HUES6 (cell line): ENCODE measurements around the gene AKT3.

Experiments
- H3K27ac ChIP-seq: 2 replicates; pipeline ENCODE4 v1.7.0; 2013; ENCODE audit warnings: low read depth, mild to moderate bottlenecking, low read length, inconsistent platforms
- H3K27me3 ChIP-seq: 2 replicates; pipeline ENCODE4 v1.6.1; 2013; ENCODE audit warnings: low read length; ENCODE audit not compliant: control insufficient read depth, insufficient read depth
- H3K36me3 ChIP-seq: 2 replicates; pipeline ENCODE4 v1.6.1; 2013; ENCODE audit warnings: low read length; ENCODE audit not compliant: control insufficient read depth, insufficient read depth
- H3K4me1 ChIP-seq: 2 replicates; pipeline ENCODE4 v1.6.1; 2013; ENCODE audit warnings: low read length; ENCODE audit not compliant: control insufficient read depth, insufficient read depth
- H3K4me3 ChIP-seq: 2 replicates; pipeline ENCODE4 v1.5.1; 2013; ENCODE audit warnings: low read depth, low read length
- H3K9ac ChIP-seq: one replicate; pipeline ENCODE4 v1.6.1; 2013; ENCODE audit warnings: mild to moderate bottlenecking, low read length
- H3K9me3 ChIP-seq: 2 replicates; pipeline ENCODE4 v1.6.1; 2013; ENCODE audit warnings: low read depth, low read length; ENCODE audit not compliant: control insufficient read depth, insufficient read depth

AKT3 gene

DNA sequence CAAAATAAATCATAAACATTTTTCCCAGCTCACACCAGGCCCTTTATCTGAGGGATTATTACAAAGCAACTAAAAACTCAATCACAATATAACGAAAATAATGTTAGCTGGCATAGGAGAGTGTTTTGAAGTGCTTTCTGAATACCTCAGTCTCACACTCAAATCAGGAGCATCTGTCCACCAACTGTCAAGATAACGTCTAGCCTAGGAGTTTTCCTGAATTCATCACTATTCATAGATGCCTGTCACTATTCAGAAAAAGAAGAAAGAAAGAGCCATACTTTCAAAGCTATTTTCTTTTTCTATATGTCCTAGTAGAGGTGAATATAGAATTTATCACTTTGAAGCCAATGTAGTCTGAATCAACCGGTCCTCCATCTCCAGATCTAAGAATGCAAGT is 127.0 kb downstream of the AKT3 start:
- no peaks in the 10 kb centered on the region for H3K9me3 ChIP-seq
- H3K27me3 ChIP-seq: no peaks in the 10 kb centered on the region
- peaks cover 9% of the 10 kb centered on the region for H3K4me1 ChIP-seq
- H3K27ac ChIP-seq: no peak overlapping the region
- no peak overlapping the region for H3K9ac ChIP-seq
- H3K4me3 ChIP-seq: no peak overlapping the region
- H3K36me3 ChIP-seq: no peaks in the 10 kb centered on the region

DNA sequence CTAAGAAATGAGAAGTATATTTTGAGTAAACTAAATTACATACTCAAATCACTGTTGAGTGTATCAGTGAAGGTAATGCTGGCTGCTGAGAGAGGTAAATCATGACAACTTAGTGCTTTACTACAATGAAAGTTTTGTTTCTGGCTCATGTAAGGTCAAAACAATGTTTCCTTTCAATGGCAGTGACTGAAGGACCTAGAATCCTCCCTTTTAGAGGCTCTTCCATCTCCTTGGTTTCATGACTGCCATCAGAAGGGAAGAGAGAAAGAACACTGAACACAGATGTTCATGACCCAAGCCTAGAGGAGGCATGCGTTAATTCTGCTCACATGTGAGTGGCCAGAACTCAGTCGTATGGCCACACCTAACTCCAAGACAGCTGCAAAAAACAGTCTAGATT is 130.6 kb downstream of the AKT3 start:
- Histone ChIP-seq H3K36me3 (no peaks in the 10 kb centered on the region), H3K4me1 (peaks cover 14% of the 10 kb centered on the region), H3K4me3 (no peak overlapping the region), H3K27ac (no peak overlapping the region), H3K9ac (no peak overlapping the region), H3K9me3 (no peaks in the 10 kb centered on the region), H3K27me3 (no peaks in the 10 kb centered on the region)

DNA sequence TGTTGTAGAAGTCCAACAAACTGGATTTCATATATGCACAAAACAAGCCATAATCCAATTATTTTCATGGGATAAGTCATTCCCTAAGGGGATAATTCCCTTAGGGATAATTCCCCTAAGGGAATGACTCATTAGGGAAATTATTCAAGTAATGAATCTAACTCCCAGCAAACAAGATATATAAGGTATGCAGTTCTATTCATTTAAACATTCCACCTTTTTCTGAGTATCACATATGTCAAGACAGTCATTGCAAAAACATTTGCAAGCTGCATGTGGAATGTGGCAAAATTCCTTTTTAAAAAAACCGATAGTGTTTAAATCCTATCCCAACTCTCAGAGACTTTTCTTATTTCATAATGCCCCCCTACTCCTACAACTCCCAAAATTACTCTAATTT is 131.2 kb downstream of the AKT3 start:
- Histone ChIP-seq H3K9ac (no peak overlapping the region), H3K27ac (no peak overlapping the region), H3K4me3 (no peak overlapping the region), H3K36me3 (no peaks in the 10 kb centered on the region), H3K27me3 (no peaks in the 10 kb centered on the region), H3K4me1 (peaks cover 16% of the 10 kb centered on the region), H3K9me3 (no peaks in the 10 kb centered on the region)

GRCh38 chr1:243718022-243718421 is 132.0 kb downstream of the AKT3 start:
- Histone ChIP-seq H3K4me3 (no peak overlapping the region), H3K27ac (no peak overlapping the region), H3K27me3 (no peaks in the 10 kb centered on the region), H3K4me1 (peaks cover 25% of the 10 kb centered on the region), H3K9me3 (no peaks in the 10 kb centered on the region), H3K9ac (no peak overlapping the region), H3K36me3 (no peaks in the 10 kb centered on the region)

GRCh38 chr1:243716906-243717305 is 133.1 kb downstream of the AKT3 start:
- Histone ChIP-seq H3K9me3 (no peaks in the 10 kb centered on the region), H3K36me3 (no peaks in the 10 kb centered on the region), H3K27me3 (no peaks in the 10 kb centered on the region), H3K4me1 (peaks cover 26% of the 10 kb centered on the region), H3K27ac (no peak overlapping the region), H3K9ac (no peak overlapping the region), H3K4me3 (no peak overlapping the region)

- no peaks in the 10 kb centered on the region for H3K36me3 ChIP-seq
- H3K4me3 ChIP-seq: no peak overlapping the region
- H3K9me3 ChIP-seq: no peaks in the 10 kb centered on the region
- H3K4me1 ChIP-seq: peaks cover 26% of the 10 kb centered on the region
- H3K9ac ChIP-seq: no peak overlapping the region
- H3K27ac ChIP-seq: no peak overlapping the region
- no peaks in the 10 kb centered on the region for H3K27me3 ChIP-seq
Observed at GRCh38 chr1:243715285-243715684, 134.8 kb downstream of the AKT3 start.

DNA sequence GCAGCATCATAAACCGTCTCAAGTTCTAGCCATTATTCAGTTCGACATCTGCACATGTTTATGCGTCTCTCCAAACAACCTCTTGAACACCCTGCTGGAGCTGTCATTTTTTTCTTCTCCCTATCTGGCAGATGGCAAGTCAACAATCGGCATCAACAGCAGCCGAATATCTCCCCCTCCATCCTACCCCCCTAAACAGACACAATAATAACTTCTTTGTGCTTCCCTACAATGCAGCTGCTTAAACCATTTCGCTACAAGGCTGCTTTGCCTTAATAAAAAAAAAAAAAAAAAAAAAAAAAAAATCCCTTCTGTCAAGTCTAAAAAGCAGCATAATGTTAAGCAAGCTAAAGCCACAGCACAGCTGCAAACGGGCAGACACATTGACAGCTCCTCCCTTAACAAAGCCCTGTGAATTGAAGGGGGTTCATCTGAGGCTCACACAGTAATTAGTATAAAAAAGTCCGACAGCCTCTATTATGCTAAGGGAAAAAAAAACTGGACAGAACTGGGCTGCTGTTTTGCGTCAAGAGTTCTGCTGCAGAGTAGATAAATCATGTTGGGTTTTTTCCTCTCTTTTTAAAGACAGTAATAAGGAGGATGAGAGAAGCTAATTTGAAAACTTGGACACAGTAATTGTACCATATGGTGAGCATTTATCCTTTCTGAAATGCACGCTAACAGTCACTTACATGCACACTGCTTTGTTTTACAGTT is 136.4 kb downstream of the AKT3 start:
- no peaks in the 10 kb centered on the region for H3K27me3 ChIP-seq
- no peak overlapping the region for H3K4me3 ChIP-seq
- H3K27ac ChIP-seq: no peak overlapping the region
- H3K9ac ChIP-seq: no peak overlapping the region
- no peaks in the 10 kb centered on the region for H3K36me3 ChIP-seq
- no peaks in the 10 kb centered on the region for H3K9me3 ChIP-seq
- H3K4me1 ChIP-seq: peaks cover 26% of the 10 kb centered on the region

GRCh38 chr1:243712941-243713340 is 137.1 kb downstream of the AKT3 start:
- peaks cover 24% of the 10 kb centered on the region for H3K4me1 ChIP-seq
- H3K9me3 ChIP-seq: no peaks in the 10 kb centered on the region
- no peak overlapping the region for H3K9ac ChIP-seq
- no peaks in the 10 kb centered on the region for H3K27me3 ChIP-seq
- no peak overlapping the region for H3K4me3 ChIP-seq
- H3K36me3 ChIP-seq: no peaks in the 10 kb centered on the region
- no peak overlapping the region for H3K27ac ChIP-seq

- Histone ChIP-seq H3K27ac (no peak overlapping the region), H3K36me3 (no peaks in the 10 kb centered on the region), H3K4me3 (no peak overlapping the region), H3K9ac (no peak overlapping the region), H3K4me1 (peaks cover 23% of the 10 kb centered on the region), H3K27me3 (no peaks in the 10 kb centered on the region), H3K9me3 (no peaks in the 10 kb centered on the region)
Observed at GRCh38 chr1:243712242-243712641, 137.8 kb downstream of the AKT3 start.

- no peak overlapping the region for H3K9ac ChIP-seq
- H3K4me3 ChIP-seq: no peak overlapping the region
- no peaks in the 10 kb centered on the region for H3K9me3 ChIP-seq
- no peaks in the 10 kb centered on the region for H3K36me3 ChIP-seq
- H3K4me1 ChIP-seq: peaks cover 18% of the 10 kb centered on the region
- no peaks in the 10 kb centered on the region for H3K27me3 ChIP-seq
- no peak overlapping the region for H3K27ac ChIP-seq
Observed at GRCh38 chr1:243710467-243710866, 139.6 kb downstream of the AKT3 start.

GRCh38 chr1:243708210-243708609 is 141.8 kb downstream of the AKT3 start:
- H3K27ac ChIP-seq: no peak overlapping the region
- H3K9me3 ChIP-seq: no peaks in the 10 kb centered on the region
- peaks cover 3% of the 10 kb centered on the region for H3K4me1 ChIP-seq
- no peak overlapping the region for H3K9ac ChIP-seq
- no peak overlapping the region for H3K4me3 ChIP-seq
- H3K36me3 ChIP-seq: no peaks in the 10 kb centered on the region
- no peaks in the 10 kb centered on the region for H3K27me3 ChIP-seq
